Thoracic aorta (tissue), 2 donors: ENCODE data around the gene PDE4D. TPM values are rescaled to one million over a fixed set of nuclear protein-coding genes. Genes with fewer than 3 reads are reported as not detected.
"Not testable (repeated sequence)": the region's sequence is repeated elsewhere in the genome, so short reads cannot be mapped to it uniquely, and the experiment has no call there.

ENCODE experiments used
- ATAC-seq: fragments of 150-250 bp; one replicate; pipeline ENCODE4 v1.8.0; 2017; ENCODE audit warnings: low read depth; ENCODE audit not compliant: insufficient number of reproducible peaks, low FRiP score
- DNase-seq: peaks from one replicate; pipeline ENCODE4 v3.0.0-alpha.2; 2020; ENCODE audit warnings: low spot score
- H3K27ac ChIP-seq, 2 donors: fragments of 200-600 bp; sonication (generic); 1 replicate in 1 of 2; 2 replicates in 1 of 2; pipeline ENCODE4 v1.5.1; 2016; ENCODE audit warnings: mild to moderate bottlenecking in 2 of 2, moderate library complexity in 2 of 2
- H3K27me3 ChIP-seq: fragments of 200-600 bp; sonication (generic); replicated peaks from 2 replicates; pipeline ENCODE4 v1.6.0; 2016; ENCODE audit warnings: mild to moderate bottlenecking; ENCODE audit not compliant: insufficient read depth
- H3K36me3 ChIP-seq: fragments of 200-600 bp; sonication (generic); one replicate; pipeline ENCODE4 v1.5.1; 2016
- H3K4me1 ChIP-seq, 2 donors: fragments of 200-600 bp; sonication (generic); 1 replicate in 1 of 2; 2 replicates in 1 of 2; pipeline versions ENCODE4 v1.5.1 to v1.6.0; 2016; ENCODE audit warnings: low read depth in 2 of 2, mild to moderate bottlenecking in 1 of 2; ENCODE audit not compliant: control insufficient read depth in 1 of 2
- H3K4me3 ChIP-seq: fragments of 200-600 bp; sonication (generic); 2 replicates; pipeline ENCODE4 v1.5.1; 2016; ENCODE audit warnings: mild to moderate bottlenecking
- H3K9me3 ChIP-seq: fragments of 200-600 bp; sonication (generic); 2 replicates; pipeline ENCODE4 v1.5.1; 2016
- total RNA-seq, 2 donors: library from RNA; depleted of rRNA; stranded (reverse); fragments of >200 nt; gene quantifications; one replicate each; pipeline versions ENCODE4 v1.1.0 to v1.2.3, GENCODE V29; 2016
- TF ChIP-seq, protein P1 (sequence below): fragments of 200-600 bp; sonication (generic); IDR thresholded peaks from one replicate; pipeline ENCODE4 v1.5.1; 2019; ENCODE audit warnings: antibody characterized with exemption

Gene PDE4D
- total RNA-seq, 2 donors from 2014 or later = 34.0 to 85.8 TPM

DNA sequence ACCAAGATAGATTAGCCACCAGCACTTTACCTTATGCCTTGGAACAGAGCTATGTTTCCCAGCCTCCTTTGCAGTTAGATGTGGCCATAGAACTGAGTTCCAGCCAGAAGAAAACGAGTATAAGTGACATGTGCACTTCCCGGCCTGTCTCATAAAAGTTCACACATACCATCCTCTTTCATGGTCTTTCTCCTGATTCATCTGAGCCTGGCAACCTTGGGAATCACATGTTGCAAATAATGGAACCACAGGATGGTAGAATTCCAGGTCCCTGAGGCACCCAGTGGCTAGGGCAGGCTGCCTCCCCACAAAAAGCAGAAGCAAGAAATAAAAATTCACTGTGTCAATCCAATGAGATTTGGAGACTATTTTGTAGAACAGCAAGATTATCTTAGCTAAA is 128.1 kb downstream of the PDE4D start:
- H3K27ac ChIP-seq = no peak overlapping the region

DNA sequence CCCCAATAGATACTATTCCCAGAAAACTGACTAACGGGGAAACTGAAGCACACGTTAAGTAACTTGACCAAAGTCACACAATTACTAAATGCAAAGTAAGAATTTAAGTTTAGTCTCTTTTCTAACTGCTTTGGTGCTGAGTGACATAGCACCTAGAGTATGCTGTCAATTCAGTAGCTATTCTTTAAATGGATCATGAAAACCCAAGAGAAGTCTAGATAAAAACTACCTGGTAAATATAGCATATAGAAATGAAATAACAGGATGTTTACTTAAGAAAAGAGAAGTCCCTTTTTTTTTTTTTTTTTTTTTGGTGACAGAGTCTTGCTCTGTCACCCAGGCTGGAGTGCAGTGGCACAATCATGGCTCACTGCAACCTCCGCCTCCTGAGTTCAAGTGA is 129.2 kb downstream of the PDE4D start:
- H3K4me3 ChIP-seq = no peak overlapping the region
- H3K27ac ChIP-seq = no peak overlapping the region
- ATAC-seq (no peak), DNase-seq (no peak)
- peaks cover 4 to 16% of the 10 kb centered on the region in 2 donors for H3K4me1 ChIP-seq
- TF ChIP-seq, protein P1, sequence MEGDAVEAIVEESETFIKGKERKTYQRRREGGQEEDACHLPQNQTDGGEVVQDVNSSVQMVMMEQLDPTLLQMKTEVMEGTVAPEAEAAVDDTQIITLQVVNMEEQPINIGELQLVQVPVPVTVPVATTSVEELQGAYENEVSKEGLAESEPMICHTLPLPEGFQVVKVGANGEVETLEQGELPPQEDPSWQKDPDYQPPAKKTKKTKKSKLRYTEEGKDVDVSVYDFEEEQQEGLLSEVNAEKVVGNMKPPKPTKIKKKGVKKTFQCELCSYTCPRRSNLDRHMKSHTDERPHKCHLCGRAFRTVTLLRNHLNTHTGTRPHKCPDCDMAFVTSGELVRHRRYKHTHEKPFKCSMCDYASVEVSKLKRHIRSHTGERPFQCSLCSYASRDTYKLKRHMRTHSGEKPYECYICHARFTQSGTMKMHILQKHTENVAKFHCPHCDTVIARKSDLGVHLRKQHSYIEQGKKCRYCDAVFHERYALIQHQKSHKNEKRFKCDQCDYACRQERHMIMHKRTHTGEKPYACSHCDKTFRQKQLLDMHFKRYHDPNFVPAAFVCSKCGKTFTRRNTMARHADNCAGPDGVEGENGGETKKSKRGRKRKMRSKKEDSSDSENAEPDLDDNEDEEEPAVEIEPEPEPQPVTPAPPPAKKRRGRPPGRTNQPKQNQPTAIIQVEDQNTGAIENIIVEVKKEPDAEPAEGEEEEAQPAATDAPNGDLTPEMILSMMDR = no peak
- H3K36me3 ChIP-seq = no peaks in the 10 kb centered on the region
- H3K9me3 ChIP-seq = no peaks in the 10 kb centered on the region
- no peaks in the 10 kb centered on the region for H3K27me3 ChIP-seq

More for the DNA sequence above, 128.1 kb downstream of the PDE4D start:
- H3K4me3 ChIP-seq = no peak overlapping the region
- ATAC-seq = no peak
- H3K4me1 ChIP-seq = peaks cover 4 to 16% of the 10 kb centered on the region in 2 donors
- TF ChIP-seq, protein P1 = no peak
- no peaks in the 10 kb centered on the region for H3K9me3 ChIP-seq
- no peaks in the 10 kb centered on the region for H3K36me3 ChIP-seq
- no peak for DNase-seq
- H3K27me3 ChIP-seq = no peaks in the 10 kb centered on the region

DNA sequence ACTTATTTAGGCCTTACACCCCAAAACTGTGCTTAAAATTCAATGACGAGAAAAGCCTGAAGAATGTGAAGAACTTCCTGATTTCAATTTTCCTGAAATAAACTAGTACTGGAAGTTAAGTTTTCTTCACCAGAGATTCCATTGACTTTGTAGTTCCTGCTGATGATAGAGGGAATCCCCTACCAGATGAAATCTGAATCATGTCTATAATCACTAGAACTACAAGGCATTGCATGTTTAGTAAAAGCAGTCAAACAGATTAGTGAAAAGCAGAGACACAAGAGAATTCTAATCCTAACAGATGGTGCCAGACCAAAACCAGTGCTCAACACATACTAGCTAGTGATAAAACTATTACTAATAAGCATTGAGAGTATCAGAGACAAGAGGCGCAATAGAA is 130.0 kb downstream of the PDE4D start:
- ATAC-seq (no peak), DNase-seq (no peak)
- Histone ChIP-seq H3K27ac (no peak overlapping the region), H3K9me3 (no peaks in the 10 kb centered on the region), H3K27me3 (no peaks in the 10 kb centered on the region), H3K36me3 (no peaks in the 10 kb centered on the region), H3K4me1 (peaks cover 0 to 9% of the 10 kb centered on the region in 2 donors), H3K4me3 (no peak overlapping the region)
- TF ChIP-seq, protein P1 = no peak

DNA sequence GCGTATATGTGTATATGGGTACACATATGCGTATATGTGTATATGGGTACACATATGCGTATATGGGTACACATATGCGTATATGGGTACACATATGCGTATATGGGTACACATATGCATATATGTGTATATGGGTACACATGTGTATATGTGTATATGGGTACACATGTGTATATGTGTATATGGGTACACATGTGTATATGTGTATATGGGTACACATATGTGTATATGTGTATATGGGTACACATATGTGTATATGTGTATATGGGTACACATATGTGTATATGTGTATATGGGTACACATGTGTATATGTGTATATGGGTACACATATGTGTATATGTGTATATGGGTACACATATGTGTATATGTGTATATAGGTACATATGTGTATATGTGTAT is 131.3 kb downstream of the PDE4D start:
- not testable (repeated sequence) for ATAC-seq, DNase-seq, H3K4me1 ChIP-seq, H3K36me3 ChIP-seq, H3K27me3 ChIP-seq, H3K9me3 ChIP-seq, H3K4me3 ChIP-seq, H3K27ac ChIP-seq

DNA sequence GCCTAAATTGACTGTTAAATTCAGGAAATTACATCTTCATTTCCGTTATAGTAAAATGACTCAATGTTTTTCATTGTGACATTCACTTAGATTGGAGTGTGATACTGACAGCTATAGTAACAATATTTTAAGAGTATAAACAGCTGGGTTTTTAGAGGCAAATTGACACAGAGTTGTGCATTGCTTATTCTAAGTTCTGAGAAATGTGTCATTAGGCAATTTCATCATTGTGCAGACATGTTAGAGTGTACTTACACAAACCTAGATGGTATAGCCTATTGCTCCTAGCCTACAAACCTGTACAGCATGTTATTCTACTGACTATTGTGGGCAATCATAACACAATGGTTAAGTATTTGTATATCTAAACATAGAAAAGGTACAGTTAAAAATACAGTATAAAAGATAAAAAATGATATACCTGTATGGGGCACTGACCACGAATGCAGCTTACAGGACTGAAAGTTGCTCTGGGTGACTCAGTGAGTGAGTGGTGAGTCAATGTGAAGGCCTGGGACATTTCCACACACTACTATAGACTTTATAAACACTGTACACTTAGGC is 132.7 kb downstream of the PDE4D start:
- Histone ChIP-seq H3K27me3 (no peaks in the 10 kb centered on the region), H3K4me1 (no peaks in the 10 kb centered on the region), H3K4me3 (no peak overlapping the region), H3K9me3 (no peaks in the 10 kb centered on the region), H3K27ac (no peak overlapping the region), H3K36me3 (no peaks in the 10 kb centered on the region)
- no peak for DNase-seq
- ATAC-seq = no peak
- TF ChIP-seq, protein P1 = no peak
